ENCODE measurements around the gene P2RX7.

DNA sequence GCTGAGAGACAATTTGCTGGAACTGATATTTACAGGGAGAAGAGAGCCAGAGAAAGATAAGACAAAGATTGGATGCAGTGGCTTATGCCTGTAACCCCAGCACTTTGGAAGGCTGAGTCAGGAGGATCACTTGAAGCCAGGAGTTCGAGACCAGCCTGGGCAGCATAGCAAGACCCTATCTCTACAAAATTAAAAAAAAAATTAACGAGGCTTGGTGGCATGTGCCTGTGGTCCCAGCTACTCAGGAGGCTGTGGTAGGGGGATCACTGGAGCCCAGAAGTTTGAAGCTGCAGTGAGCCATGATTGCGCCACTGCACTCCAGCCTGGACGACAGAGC is 2.9 kb upstream of the P2RX7 start:
- TF ChIP-seq CTCF (IDR thresholded peaks at IDR 0.05; ENCODE audit: poor library complexity), result no peak
- no peak for TF ChIP-seq EZH2 (IDR thresholded peaks at IDR 0.05; ENCODE audit: borderline replicate concordance)
- no peak for TF ChIP-seq EZH2phosphoT487 (IDR thresholded peaks at IDR 0.05; ENCODE audit: low read depth, severe bottlenecking, unreplicated experiment)
